ENCODE results near the gene TBCC. TPM values are rescaled to one million over a fixed set of nuclear protein-coding genes. Genes with fewer than 3 reads are reported as not detected.

Gene TBCC
- total and polyA plus RNA-seq, 11 donors: 10.4 to 21.7 (median 16.9) TPM

GRCh38 chr6:42726026-42726425 is 19.9 kb downstream of the TBCC start:
- H3K4me3 ChIP-seq: peak overlapping the region in 9 of 12 donors; percentile 51 to 71 (median 61)
- H3K27me3 ChIP-seq: no peaks in the 10 kb centered on the region
- H3K9me3 ChIP-seq: no peaks in the 10 kb centered on the region
- intact Hi-C loops (cut with DNase I): loop anchor here (1.0 to 10.0 kb wide), 11 partner anchors 21 to 153 kb away; partner anchors contain the start of genes RPL7L1 (in 8 of the 10) and TBCC (in 1 of the 10)
- no peak for ATAC-seq
- H3K36me3 ChIP-seq: peaks cover 0 to 3% (median 0%) of the 10 kb centered on the region in 9 donors
- peaks cover 0 to 18% (median 11%) of the 10 kb centered on the region in 12 donors for H3K4me1 ChIP-seq
- TF ChIP-seq POLR2A (IDR thresholded peaks at IDR 0.05): no peak
- TF ChIP-seq CTCF (IDR thresholded peaks at IDR 0.05): no peak
- H3K27ac ChIP-seq: peak overlapping the region; percentile 2 to 90 (median 72)
- DNase-seq: no peak

GRCh38 chr6:42724825-42725224 is 21.1 kb downstream of the TBCC start:
- Histone ChIP-seq H3K4me3 (no peak overlapping the region), H3K27me3 (no peaks in the 10 kb centered on the region), H3K36me3 (peaks cover 0 to 3% (median 0%) of the 10 kb centered on the region in 9 donors), H3K27ac (no peak overlapping the region), H3K9me3 (no peaks in the 10 kb centered on the region), H3K4me1 (peaks cover 0 to 18% (median 11%) of the 10 kb centered on the region in 12 donors)
- ATAC-seq: no peak
- intact Hi-C loops (cut with DNase I): loop anchor here in 9 of 10 donors (5.0 to 10.0 kb wide), 5 partner anchors 33 to 152 kb away; partner anchors contain the start of gene RPL7L1 (in 7 of the 9)
- DNase-seq: no peak
- TF ChIP-seq POLR2A (IDR thresholded peaks at IDR 0.05): no peak
- no peak for TF ChIP-seq CTCF (IDR thresholded peaks at IDR 0.05)

- Histone ChIP-seq H3K27me3 (no peaks in the 10 kb centered on the region), H3K4me1 (peaks cover 0 to 15% (median 11%) of the 10 kb centered on the region in 12 donors), H3K36me3 (peaks cover 0 to 3% (median 0%) of the 10 kb centered on the region in 9 donors), H3K9me3 (no peaks in the 10 kb centered on the region), H3K4me3 (no peak within 1 kb of the TSS), H3K27ac (no peak within 1 kb of the TSS)
- 80 to 93% (median 91%) methylated on average over 1 to 6 of the region's 6 CpGs for WGBS, 4 donors
- ATAC-seq (no peak), DNase-seq (no peak)
- TF ChIP-seq CTCF (IDR thresholded peaks at IDR 0.05) (no peak), POLR2A (IDR thresholded peaks at IDR 0.05) (no peak)
- intact Hi-C loops (cut with DNase I): loop anchor here in 2 of 10 donors (10.0 kb wide), 2 partner anchors 92 to 152 kb away; partner anchors contain the start of gene RPL7L1 (in 1 of the 2)
Observed at GRCh38 chr6:42722497-42722896, 23.4 kb downstream of the TBCC start, which contains the start of gene PRPH2. Gene PRPH2 (minus strand): TSS chr6:42722597. CDS start chr6:42722334, 263 bp downstream.

GRCh38 chr6:42720739-42721138 is 25.2 kb downstream of the TBCC start:
- TF ChIP-seq CTCF (IDR thresholded peaks at IDR 0.05): no peak
- TF ChIP-seq POLR2A (IDR thresholded peaks at IDR 0.05): no peak
- no peak overlapping the region for H3K4me3 ChIP-seq
- no peaks in the 10 kb centered on the region for H3K9me3 ChIP-seq
- H3K36me3 ChIP-seq: peaks cover 0 to 3% (median 0%) of the 10 kb centered on the region in 9 donors
- intact Hi-C loops (cut with DNase I): loop anchor here in 2 of 10 donors (10.0 kb wide), 2 partner anchors 94 to 154 kb away; partner anchors contain the start of gene RPL7L1 (in 1 of the 2)
- H3K27ac ChIP-seq: no peak overlapping the region
- 73 to 82% (median 80%) methylated on average over 7 to 8 of the region's 8 CpGs for WGBS, 4 donors
- DNase-seq (no peak), ATAC-seq (no peak)
- no peaks in the 10 kb centered on the region for H3K27me3 ChIP-seq
- H3K4me1 ChIP-seq: peaks cover 0 to 2% (median 0%) of the 10 kb centered on the region in 12 donors

Data from heart left ventricle (tissue), 16 donors.